OCI-LY7 (cell line): Measurements from ENCODE around the gene SERPINB5. TPM values are rescaled to one million over a fixed set of nuclear protein-coding genes. Genes with fewer than 3 reads are reported as not detected.

Source experiments
- BruUV-seq: library from RNA; stranded (reverse); fragments of 400-500 nt; replicated peaks from 2 replicates; lab custom pipeline; 2021; lab: Mats Ljungman, UMichigan
- CTCF ChIA-PET: fragments of 300-600 bp; sonication (Branson Sonifier 250); formaldehyde crosslinking; loops from one replicate; lab custom pipeline; 2022; ENCODE audit warnings: antibody characterized with exemption; ENCODE audit not compliant: unreplicated experiment; lab: Charles Lee
- POLR2A ChIA-PET: fragments of 300-600 bp; sonication (Branson Sonifier 250); formaldehyde crosslinking; loops from one replicate; lab custom pipeline; 2022; ENCODE audit warnings: antibody characterized with exemption; lab: Charles Lee
- DNase-seq: peaks from one replicate; pipeline ENCODE4 v3.0.0-alpha.2; 2015; ENCODE audit warnings: low spot score
- H2AFZ ChIP-seq: fragments of 200-600 bp; sonication (generic), shearing (Covaris generic); 2 replicates; pipeline ENCODE4 v1.6.1; 2014; ENCODE audit warnings: mild to moderate bottlenecking, antibody characterized with exemption, low read length, moderate library complexity
- H3K27ac ChIP-seq: fragments of 200-600 bp; sonication (generic); 2 replicates; pipeline ENCODE4 v1.5.1; 2014; ENCODE audit warnings: mixed run types, low read depth, mild to moderate bottlenecking, moderate library complexity, low read length, inconsistent platforms; ENCODE audit not compliant: poor library complexity, severe bottlenecking
- H3K36me3 ChIP-seq: fragments of 200-600 bp; sonication (generic); 2 replicates; pipeline ENCODE4 v1.6.1; 2014; ENCODE audit warnings: mild to moderate bottlenecking, antibody characterized with exemption, low read length, moderate library complexity, mixed read lengths; ENCODE audit not compliant: insufficient read depth
- H3K4me1 ChIP-seq: fragments of 200-600 bp; sonication (generic); 2 replicates; pipeline ENCODE4 v1.5.1; 2014; ENCODE audit warnings: mild to moderate bottlenecking, low read length; ENCODE audit not compliant: insufficient read depth, poor library complexity, severe bottlenecking
- H3K4me2 ChIP-seq: fragments of 200-600 bp; sonication (generic); 2 replicates; pipeline ENCODE4 v1.6.1; 2014; ENCODE audit warnings: mild to moderate bottlenecking, low read length
- H3K4me3 ChIP-seq: fragments of 200-600 bp; sonication (generic); 2 replicates; pipeline ENCODE4 v1.5.1; 2014; ENCODE audit warnings: mild to moderate bottlenecking, low read depth, low read length; ENCODE audit not compliant: poor library complexity, severe bottlenecking
- H3K79me2 ChIP-seq: fragments of 200-600 bp; sonication (generic); 2 replicates; pipeline ENCODE4 v1.6.1; 2016; ENCODE audit warnings: low read depth, mild to moderate bottlenecking, low read length, moderate library complexity, mixed read lengths; ENCODE audit not compliant: insufficient read depth
- H3K9me2 ChIP-seq: fragments of 200-600 bp; sonication (generic); 2 replicates; pipeline ENCODE4 v1.6.1; 2016; ENCODE audit warnings: mild to moderate bottlenecking, low read length, mixed read lengths; ENCODE audit not compliant: insufficient read depth
- H3K9me3 ChIP-seq: fragments of 200-600 bp; sonication (generic); 2 replicates; pipeline ENCODE4 v1.6.1; 2014; ENCODE audit warnings: mild to moderate bottlenecking, mixed run types, low read length, mixed read lengths
- H4K20me1 ChIP-seq: fragments of 200-600 bp; sonication (generic); 2 replicates; pipeline ENCODE4 v1.6.1; 2014; ENCODE audit warnings: mild to moderate bottlenecking, antibody characterized with exemption, low read length, moderate library complexity, mixed read lengths; ENCODE audit not compliant: insufficient read depth
- EZH2phosphoT487 ChIP-seq: fragments of 200-600 bp; sonication (generic); IDR thresholded peaks from 2 replicates; pipeline ENCODE4 v1.6.1; 2018; ENCODE audit warnings: low read depth, borderline replicate concordance, mild to moderate bottlenecking, mixed run types, antibody characterized with exemption, low read length, moderate library complexity, mixed read lengths
- intact Hi-C: fragments of 100-400 bp; cut with micrococcal nuclease; formaldehyde crosslinking; loops from one replicate; pipeline ENCODE4 v1.10.0; 2022; ENCODE audit not compliant: unreplicated experiment
- total RNA-seq, 2 experiments: library from RNA; depleted of rRNA in 1 of 2; stranded (reverse); fragments of >200 nt in 1 of 2; shearing (Covaris generic) in 1 of 2; gene quantifications; 2 replicates each; pipeline ENCODE4 v1.2.3, GENCODE V29; 2014 to 2022
- TF ChIP-seq, protein P1 (sequence below): fragments of 200-600 bp; sonication (generic); conservative IDR thresholded peaks from 2 replicates; pipeline ENCODE4 v1.5.1; 2014; ENCODE audit warnings: mild to moderate bottlenecking, antibody characterized with exemption, low read length, moderate library complexity, mixed read lengths

The SERPINB5 gene
- total RNA-seq, 2 experiments from 2014 or later: not detected

- H3K36me3 ChIP-seq: no peaks in the 10 kb centered on the region
- no peak overlapping the region for H3K27ac ChIP-seq
- ChIA-PET CTCF (no interaction called here), POLR2A (interaction anchor here (0.6 kb wide), 1 partner anchor 24 kb away, joined by 4 read pairs; the partner anchor contains the start of gene VPS4B)
- H3K4me1 ChIP-seq: no peaks in the 10 kb centered on the region
- no peaks in the 10 kb centered on the region for H3K9me3 ChIP-seq
- intact Hi-C loops: no loop called here
- no peaks in the 10 kb centered on the region for H3K9me2 ChIP-seq
- no peak for TF ChIP-seq EZH2phosphoT487
- TF ChIP-seq, protein P1, sequence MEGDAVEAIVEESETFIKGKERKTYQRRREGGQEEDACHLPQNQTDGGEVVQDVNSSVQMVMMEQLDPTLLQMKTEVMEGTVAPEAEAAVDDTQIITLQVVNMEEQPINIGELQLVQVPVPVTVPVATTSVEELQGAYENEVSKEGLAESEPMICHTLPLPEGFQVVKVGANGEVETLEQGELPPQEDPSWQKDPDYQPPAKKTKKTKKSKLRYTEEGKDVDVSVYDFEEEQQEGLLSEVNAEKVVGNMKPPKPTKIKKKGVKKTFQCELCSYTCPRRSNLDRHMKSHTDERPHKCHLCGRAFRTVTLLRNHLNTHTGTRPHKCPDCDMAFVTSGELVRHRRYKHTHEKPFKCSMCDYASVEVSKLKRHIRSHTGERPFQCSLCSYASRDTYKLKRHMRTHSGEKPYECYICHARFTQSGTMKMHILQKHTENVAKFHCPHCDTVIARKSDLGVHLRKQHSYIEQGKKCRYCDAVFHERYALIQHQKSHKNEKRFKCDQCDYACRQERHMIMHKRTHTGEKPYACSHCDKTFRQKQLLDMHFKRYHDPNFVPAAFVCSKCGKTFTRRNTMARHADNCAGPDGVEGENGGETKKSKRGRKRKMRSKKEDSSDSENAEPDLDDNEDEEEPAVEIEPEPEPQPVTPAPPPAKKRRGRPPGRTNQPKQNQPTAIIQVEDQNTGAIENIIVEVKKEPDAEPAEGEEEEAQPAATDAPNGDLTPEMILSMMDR: no peak
- no peaks in the 10 kb centered on the region for H3K79me2 ChIP-seq
- BruUV-seq: no TSS peak
- no peak overlapping the region for H3K4me2 ChIP-seq
- DNase-seq: no peak
- H2AFZ ChIP-seq: no peak overlapping the region
- no peak overlapping the region for H3K4me3 ChIP-seq
- H4K20me1 ChIP-seq: no peaks in the 10 kb centered on the region
These were observed 30.5 kb upstream of the SERPINB5 start for GRCh38 chr18:63446266-63446665.

GRCh38 chr18:63447066-63447465 lies 29.7 kb upstream of the SERPINB5 start:
- CTCF ChIA-PET: no interaction called here
- no peak overlapping the region for H2AFZ ChIP-seq
- H3K4me3 ChIP-seq: no peak overlapping the region
- no peaks in the 10 kb centered on the region for H3K9me3 ChIP-seq
- POLR2A ChIA-PET: no interaction called here
- no peak for DNase-seq
- no peaks in the 10 kb centered on the region for H3K36me3 ChIP-seq
- no TSS peak for BruUV-seq
- intact Hi-C loops: no loop called here
- no peaks in the 10 kb centered on the region for H3K79me2 ChIP-seq
- TF ChIP-seq, protein P1: no peak
- no peak for TF ChIP-seq EZH2phosphoT487
- H3K27ac ChIP-seq: no peak overlapping the region
- no peak overlapping the region for H3K4me2 ChIP-seq
- no peaks in the 10 kb centered on the region for H3K9me2 ChIP-seq
- H3K4me1 ChIP-seq: no peaks in the 10 kb centered on the region
- H4K20me1 ChIP-seq: no peaks in the 10 kb centered on the region

GRCh38 chr18:63449426-63449825 lies 27.3 kb upstream of the SERPINB5 start:
- Histone ChIP-seq H3K36me3 (no peaks in the 10 kb centered on the region), H3K4me2 (no peak overlapping the region), H3K79me2 (no peaks in the 10 kb centered on the region), H3K9me2 (no peaks in the 10 kb centered on the region), H4K20me1 (no peaks in the 10 kb centered on the region), H2AFZ (no peak overlapping the region), H3K4me1 (no peaks in the 10 kb centered on the region), H3K9me3 (no peaks in the 10 kb centered on the region), H3K27ac (no peak overlapping the region), H3K4me3 (no peak overlapping the region)
- intact Hi-C loops: no loop called here
- no peak for TF ChIP-seq EZH2phosphoT487
- TF ChIP-seq, protein P1: no peak
- POLR2A ChIA-PET: no interaction called here
- CTCF ChIA-PET: no interaction called here
- BruUV-seq: no TSS peak
- DNase-seq: no peak
